IPS-18a (cell line): ENCODE results near the gene EPHA1.
"Not testable (repeated sequence)": the region's sequence is repeated elsewhere in the genome, so short reads cannot be mapped to it uniquely, and the experiment has no call there.

ENCODE experiments used
- H3K27ac ChIP-seq: one replicate; pipeline ENCODE4 v1.5.1; 2013; ENCODE audit warnings: low read length
- H3K27me3 ChIP-seq: one replicate; pipeline ENCODE4 v1.6.1; 2013; ENCODE audit warnings: mild to moderate bottlenecking, low read length; ENCODE audit not compliant: control insufficient read depth, insufficient read depth
- H3K36me3 ChIP-seq: one replicate; pipeline ENCODE4 v1.6.1; 2013; ENCODE audit warnings: low read depth, low read length; ENCODE audit not compliant: control insufficient read depth
- H3K4me1 ChIP-seq: one replicate; pipeline ENCODE4 v1.6.1; 2013; ENCODE audit warnings: low read depth, low read length; ENCODE audit not compliant: control insufficient read depth
- H3K4me3 ChIP-seq: one replicate; pipeline ENCODE4 v1.5.1; 2013; ENCODE audit warnings: low read length
- H3K9ac ChIP-seq: one replicate; pipeline ENCODE4 v1.6.1; 2013; ENCODE audit warnings: mild to moderate bottlenecking, low read length, moderate library complexity
- H3K9me3 ChIP-seq: one replicate; pipeline ENCODE4 v1.6.1; 2013; ENCODE audit warnings: low read depth, low read length; ENCODE audit not compliant: control insufficient read depth

Gene EPHA1

DNA sequence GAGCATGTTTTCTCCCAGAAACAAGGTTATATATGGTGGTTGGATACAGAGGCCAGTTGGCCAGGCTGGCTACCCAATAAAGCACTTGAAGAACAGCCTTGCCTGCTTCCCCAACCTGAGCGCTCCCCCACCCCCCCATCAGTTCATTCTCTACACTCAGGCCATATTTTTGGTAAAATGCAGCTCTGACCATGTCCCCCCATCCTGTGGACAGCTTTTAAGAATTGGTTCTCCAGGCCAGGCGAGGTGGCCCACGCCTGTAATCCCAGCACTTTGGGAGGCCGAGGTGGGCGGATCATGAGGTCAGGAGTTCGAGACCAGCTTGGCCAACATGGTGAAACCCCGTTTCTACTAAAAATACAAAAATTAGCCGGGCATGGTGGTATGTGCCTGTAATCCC is 16.2 kb downstream of the EPHA1 start:
- not testable (repeated sequence) for H3K9me3 ChIP-seq, H3K9ac ChIP-seq, H3K4me3 ChIP-seq, H3K4me1 ChIP-seq, H3K27ac ChIP-seq, H3K27me3 ChIP-seq
- H3K36me3 ChIP-seq = peaks cover 95% of the 10 kb centered on the region

- Histone ChIP-seq H3K4me3 (no peak overlapping the region), H3K27ac (no peak overlapping the region), H3K9ac (no peak overlapping the region), H3K27me3 (no peaks in the 10 kb centered on the region), H3K36me3 (peaks cover 88% of the 10 kb centered on the region), H3K4me1 (no peaks in the 10 kb centered on the region), H3K9me3 (no peaks in the 10 kb centered on the region)
These were observed 16.9 kb downstream of the EPHA1 start for GRCh38 chr7:143391462-143392404.

- H3K4me1 ChIP-seq = no peaks in the 10 kb centered on the region
- no peaks in the 10 kb centered on the region for H3K9me3 ChIP-seq
- peaks cover 82% of the 10 kb centered on the region for H3K36me3 ChIP-seq
- no peak overlapping the region for H3K27ac ChIP-seq
- no peak overlapping the region for H3K4me3 ChIP-seq
- H3K27me3 ChIP-seq = no peaks in the 10 kb centered on the region
- no peak overlapping the region for H3K9ac ChIP-seq
These were observed 17.8 kb downstream of the EPHA1 start for GRCh38 chr7:143390773-143391317.

- no peaks in the 10 kb centered on the region for H3K4me1 ChIP-seq
- H3K9ac ChIP-seq = no peak overlapping the region
- no peaks in the 10 kb centered on the region for H3K9me3 ChIP-seq
- H3K27me3 ChIP-seq = no peaks in the 10 kb centered on the region
- no peak overlapping the region for H3K27ac ChIP-seq
- H3K4me3 ChIP-seq = no peak overlapping the region
- H3K36me3 ChIP-seq = peaks cover 80% of the 10 kb centered on the region
These were observed 18.4 kb downstream of the EPHA1 start for GRCh38 chr7:143390104-143390772.

- Histone ChIP-seq H3K36me3 (peaks cover 79% of the 10 kb centered on the region), H3K9me3 (no peaks in the 10 kb centered on the region), H3K27me3 (no peaks in the 10 kb centered on the region), H3K4me3 (no peak overlapping the region), H3K4me1 (no peaks in the 10 kb centered on the region), H3K27ac (no peak overlapping the region), H3K9ac (no peak overlapping the region)
These were observed 19.1 kb downstream of the EPHA1 start for GRCh38 chr7:143389316-143390103.

GRCh38 chr7:143388491-143389101 is 20.1 kb downstream of the EPHA1 start:
- no peak overlapping the region for H3K4me3 ChIP-seq
- H3K36me3 ChIP-seq = peaks cover 79% of the 10 kb centered on the region
- no peak overlapping the region for H3K27ac ChIP-seq
- no peak overlapping the region for H3K9ac ChIP-seq
- peaks cover under 1% of the 10 kb centered on the region for H3K4me1 ChIP-seq
- no peaks in the 10 kb centered on the region for H3K27me3 ChIP-seq
- H3K9me3 ChIP-seq = no peaks in the 10 kb centered on the region

DNA sequence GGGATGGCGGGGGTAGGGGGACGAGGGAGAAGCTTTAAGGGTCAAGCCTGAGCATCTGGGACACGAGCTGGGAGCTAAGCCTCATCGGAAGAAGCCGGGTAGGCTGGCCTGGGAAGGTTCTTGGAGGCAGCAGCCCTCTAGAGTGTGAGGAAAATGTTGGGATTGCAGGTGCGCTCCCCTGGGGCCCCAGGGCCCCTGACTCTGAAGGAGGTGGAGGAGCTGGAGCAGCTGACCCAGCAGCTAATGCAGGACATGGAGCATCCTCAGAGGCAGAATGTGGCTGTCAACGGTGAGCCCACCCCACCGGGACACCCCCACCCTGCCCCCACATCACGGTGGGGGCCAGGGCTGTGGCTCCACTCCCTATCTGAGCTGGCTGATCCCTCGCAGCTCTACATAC is 20.6 kb downstream of the EPHA1 start:
- Histone ChIP-seq H3K27ac (no peak overlapping the region), H3K9ac (no peak overlapping the region), H3K9me3 (no peaks in the 10 kb centered on the region), H3K4me3 (no peak overlapping the region), H3K36me3 (peaks cover 78% of the 10 kb centered on the region), H3K27me3 (no peaks in the 10 kb centered on the region), H3K4me1 (peaks cover 3% of the 10 kb centered on the region)

GRCh38 chr7:143387156-143387975 is 21.3 kb downstream of the EPHA1 start:
- H3K9ac ChIP-seq = no peak overlapping the region
- no peak overlapping the region for H3K4me3 ChIP-seq
- no peak overlapping the region for H3K27ac ChIP-seq
- no peaks in the 10 kb centered on the region for H3K27me3 ChIP-seq
- H3K36me3 ChIP-seq = peaks cover 76% of the 10 kb centered on the region
- peaks cover 3% of the 10 kb centered on the region for H3K4me1 ChIP-seq
- no peaks in the 10 kb centered on the region for H3K9me3 ChIP-seq

DNA sequence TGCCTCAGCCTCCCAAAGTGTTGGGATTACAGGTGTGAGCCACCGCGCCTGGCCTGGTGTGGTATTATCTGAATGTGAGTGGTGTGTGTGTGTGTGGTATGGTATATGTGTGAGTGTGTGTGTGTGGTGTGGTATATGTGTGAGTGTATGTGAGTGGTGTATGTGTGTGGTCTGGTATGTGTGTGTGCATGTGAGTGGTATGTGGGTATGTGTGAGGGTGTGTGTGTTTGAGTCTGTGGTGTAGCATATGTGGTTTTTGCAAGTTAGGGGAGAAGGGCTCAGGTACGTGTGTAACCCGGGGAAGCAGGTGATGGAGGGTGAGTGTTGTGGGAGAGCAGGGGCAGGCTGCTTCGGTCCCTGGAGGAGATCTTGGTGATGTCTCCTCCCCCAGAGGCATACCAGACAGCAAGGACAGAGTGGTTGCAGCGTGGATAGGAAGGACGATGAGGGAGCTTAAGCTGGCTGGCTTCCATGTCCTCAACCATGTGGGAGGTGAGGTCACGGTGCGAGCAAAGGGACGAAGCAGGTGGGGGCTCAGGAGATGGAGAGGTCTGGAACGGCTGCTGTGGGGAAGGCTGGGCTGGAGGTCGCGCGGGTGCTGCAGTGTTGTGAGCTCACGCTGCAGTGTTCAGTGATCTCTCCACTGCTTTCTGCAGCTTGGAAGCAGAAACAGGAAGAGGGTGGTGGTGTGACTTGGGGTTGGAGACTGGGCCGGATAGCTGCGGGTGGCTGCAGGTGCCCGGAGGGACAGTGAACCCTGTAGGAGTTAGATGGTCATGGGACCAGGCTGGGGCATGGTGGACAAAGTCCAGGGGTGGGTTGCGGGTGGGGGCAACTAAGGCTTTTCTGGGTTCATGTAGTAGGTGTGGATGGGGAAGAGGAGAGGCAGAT is 22.5 kb downstream of the EPHA1 start:
- no peak overlapping the region for H3K27ac ChIP-seq

More for the DNA sequence above, 22.5 kb downstream of the EPHA1 start:
- Histone ChIP-seq H3K36me3 (peaks cover 64% of the 10 kb centered on the region), H3K9me3 (no peaks in the 10 kb centered on the region), H3K4me3 (no peak overlapping the region), H3K27me3 (no peaks in the 10 kb centered on the region), H3K4me1 (peaks cover 3% of the 10 kb centered on the region), H3K9ac (no peak overlapping the region)
